ENCODE measurements around the gene PLEKHO1. TPM values are rescaled to one million over a fixed set of nuclear protein-coding genes. Genes with fewer than 3 reads are reported as not detected.

The PLEKHO1 gene
- total RNA-seq, 1 experiment from 2014 or later, result 27.0 TPM

- TF ChIP-seq AR (CRISPR knock-in tag; IDR thresholded peaks at IDR 0.05) (no peak), STAT6 (CRISPR knock-in tag; conservative IDR thresholded peaks at IDR 0.05; ENCODE audit: low read depth) (no peak), ZNF396 (CRISPR knock-in tag; IDR thresholded peaks at IDR 0.05; ENCODE audit: borderline replicate concordance) (no peak), ARID4B (CRISPR knock-in tag; IDR thresholded peaks at IDR 0.05; ENCODE audit: borderline replicate concordance) (no peak)
These were observed 28.8 kb downstream of the PLEKHO1 start (continued) for GRCh38 chr1:150178548-150178947.

- ChIA-PET CTCF (interaction anchor here (2.7 kb wide), 1 partner anchor 11 kb away, joined by 13 read pairs; no protein-coding TSS in a partner anchor), POLR2A (interaction anchor here (1.1 kb wide), 1 partner anchor 9 kb away, joined by 3 read pairs; no protein-coding TSS in a partner anchor)
- ATAC-seq (no peak), DNase-seq (ENCODE audit: low spot score) (no peak)
- Mint-ChIP-seq H3K9me3 (no peaks in the 10 kb centered on the region), H3K4me3 (no peak overlapping the region), H3K36me3 (no peaks in the 10 kb centered on the region), H3K27ac (no peak overlapping the region), H3K4me1 (no peaks in the 10 kb centered on the region), H3K27me3 (ENCODE audit: low read depth) (no peaks in the 10 kb centered on the region)
- no peak for TF ChIP-seq ZNF138 (CRISPR knock-in tag; conservative IDR thresholded peaks at IDR 0.05)
- no peak for TF ChIP-seq PRRX2 (CRISPR knock-in tag; IDR thresholded peaks at IDR 0.05)
- no peak for TF ChIP-seq ZMAT4 (CRISPR knock-in tag; IDR thresholded peaks at IDR 0.05)
These were observed 30.2 kb downstream of the PLEKHO1 start for GRCh38 chr1:150179867-150180266.

GRCh38 chr1:150180474-150180873 is 30.8 kb downstream of the PLEKHO1 start:
- Mint-ChIP-seq H3K9me3 (no peaks in the 10 kb centered on the region), H3K36me3 (no peaks in the 10 kb centered on the region), H3K4me3 (no peak overlapping the region), H3K27ac (no peak overlapping the region), H3K4me1 (no peaks in the 10 kb centered on the region), H3K27me3 (ENCODE audit: low read depth) (no peaks in the 10 kb centered on the region)
- DNase-seq (ENCODE audit: low spot score) (no peak), ATAC-seq (no peak)
- ChIA-PET CTCF (interaction anchor here (2.1 kb wide), 1 partner anchor 11 kb away, joined by 8 read pairs; no protein-coding TSS in a partner anchor), POLR2A (interaction anchor here (1.1 kb wide), 1 partner anchor 9 kb away, joined by 3 read pairs; no protein-coding TSS in a partner anchor)
- TF ChIP-seq AFF4 (CRISPR knock-in tag; IDR thresholded peaks at IDR 0.05; ENCODE audit: borderline replicate concordance) (no peak), NFYB (CRISPR knock-in tag; conservative IDR thresholded peaks at IDR 0.05; ENCODE audit: low read depth) (no peak), ZBTB43 (CRISPR knock-in tag; IDR thresholded peaks at IDR 0.05) (no peak), ERG (CRISPR knock-in tag; IDR thresholded peaks at IDR 0.05) (no peak), AR (CRISPR knock-in tag; IDR thresholded peaks at IDR 0.05) (no peak)
